Erythroblast (primary cell): Measurements from ENCODE around the gene GREM2.

Experiments
- GATA1 ChIP-seq: IDR thresholded peaks from 2 replicates; pipeline ENCODE4 v1.6.1; 2011; ENCODE audit warnings: low read depth, mild to moderate bottlenecking, control low read depth, low read length, moderate library complexity
- POLR2A ChIP-seq: IDR thresholded peaks from 2 replicates; pipeline ENCODE4 v1.6.1; 2011; ENCODE audit warnings: mild to moderate bottlenecking, low read length

DNA sequence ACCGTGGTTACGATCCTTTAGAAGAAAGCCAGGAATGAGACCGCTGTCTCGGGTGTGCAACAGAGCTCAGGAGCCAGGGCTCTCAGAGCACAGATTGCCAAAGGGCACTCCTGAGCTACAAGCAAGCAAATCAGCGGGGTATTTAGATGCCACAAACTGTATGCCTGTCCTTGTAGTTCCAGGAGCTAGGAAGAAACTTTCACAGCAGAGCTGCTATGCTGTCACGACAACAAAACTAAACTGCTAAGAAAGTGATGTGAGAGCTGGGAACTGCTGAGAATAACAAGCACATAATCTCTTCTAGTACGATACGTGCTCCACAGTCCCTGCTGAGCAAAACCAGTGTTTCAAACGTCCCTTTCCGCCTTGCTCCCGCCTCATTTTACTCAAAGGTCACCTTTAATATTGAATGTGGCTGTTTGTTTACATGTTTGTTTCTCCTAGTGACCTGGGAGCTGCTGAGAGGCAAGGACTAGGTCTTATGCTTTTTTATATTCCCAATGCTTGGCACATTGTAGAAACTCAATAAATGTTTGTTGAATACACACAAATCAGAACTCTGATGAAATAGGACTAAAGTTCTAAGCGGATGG lies 14.7 kb downstream of the GREM2 start:
- no peak for TF ChIP-seq POLR2A
- no peak for TF ChIP-seq GATA1
